Endothelial cell of umbilical vein (primary cell): ENCODE measurements around the gene MARCHF6. TPM values are rescaled to one million over a fixed set of nuclear protein-coding genes. Genes with fewer than 3 reads are reported as not detected.

Source experiments
- BruUV-seq: library from RNA; stranded (reverse); fragments of 400-500 nt; replicated peaks from 2 replicates; lab custom pipeline; 2021; lab: Mats Ljungman, UMichigan
- CTCF ChIA-PET: fragments of 300-600, 350-600 bp; sonication (Branson Sonifier 250); formaldehyde crosslinking; loops from one replicate; lab custom pipeline; 2021; ENCODE audit warnings: antibody characterized with exemption, inconsistent platforms; lab: Charles Lee
- POLR2A ChIA-PET: fragments of 300-600, 350-600 bp; sonication (Branson Sonifier 250); formaldehyde crosslinking; loops from one replicate; lab custom pipeline; 2021; ENCODE audit warnings: antibody characterized with exemption, inconsistent platforms; lab: Charles Lee
- DNase-seq: peaks from one replicate; pipeline ENCODE4 v3.0.0-alpha.2; 2011; ENCODE audit warnings: low read depth, low spot score
- FAIRE-seq: peaks from 2 replicates; lab custom pipeline; 2011; peaks lifted over from hg19 to GRCh38; lab: Jason Lieb, UNC
- H2AFZ ChIP-seq: 2 replicates; pipeline ENCODE4 v1.6.0; 2012; ENCODE audit warnings: low read depth, low read length, control low read depth, inconsistent platforms
- H3K27ac ChIP-seq: 2 replicates; pipeline ENCODE4 v1.5.1; 2011; ENCODE audit warnings: low read depth, mild to moderate bottlenecking, control low read depth, low read length, moderate library complexity; ENCODE audit not compliant: insufficient read depth
- H3K27me3 ChIP-seq, 2 experiments: 2 replicates each; pipeline versions ENCODE4 v1.6.0 to v1.6.1; 2011; ENCODE audit warnings: low read length in 2 of 2, mixed read lengths in 1 of 2; ENCODE audit not compliant: control insufficient read depth in 2 of 2, insufficient read depth in 2 of 2
- H3K36me3 ChIP-seq, 2 experiments: 2 replicates in 1 of 2; 3 replicates in 1 of 2; pipeline ENCODE4 v1.5.1; 2011; ENCODE audit warnings: low read length in 2 of 2, mild to moderate bottlenecking in 1 of 2, moderate library complexity in 1 of 2; ENCODE audit not compliant: control insufficient read depth in 2 of 2, insufficient read depth in 2 of 2; ENCODE audit errors: extremely low read depth in 1 of 2
- H3K4me1 ChIP-seq: 3 replicates; pipeline ENCODE4 v1.5.1; 2011; ENCODE audit warnings: mild to moderate bottlenecking, low read length; ENCODE audit not compliant: control insufficient read depth, insufficient read depth; ENCODE audit errors: extremely low read depth
- H3K4me2 ChIP-seq: 2 replicates; pipeline ENCODE4 v1.6.1; 2011; ENCODE audit warnings: low read length, control low read depth, mixed read lengths; ENCODE audit not compliant: insufficient read depth
- H3K4me3 ChIP-seq, 3 experiments: fragments of 200-600 bp in 1 of 3; sonication (generic), shearing (Covaris generic) in 1 of 3; replicated peaks in 1 of 3; 2 replicates each; pipeline ENCODE4 v1.5.1; 2011 to 2016; ENCODE audit warnings: control low read depth in 3 of 3, low read length in 3 of 3, mild to moderate bottlenecking in 2 of 3, inconsistent platforms in 1 of 3, low read depth in 1 of 3, moderate library complexity in 1 of 3; ENCODE audit not compliant: insufficient read depth in 1 of 3
- H3K79me2 ChIP-seq: 2 replicates; pipeline ENCODE4 v1.6.0; 2012; ENCODE audit warnings: low read length, inconsistent platforms; ENCODE audit not compliant: control insufficient read depth, insufficient read depth
- H3K9ac ChIP-seq: replicated peaks from 2 replicates; pipeline ENCODE3; 2011; ENCODE audit warnings: low read length, control low read depth; ENCODE audit not compliant: insufficient read depth; ENCODE audit errors: extremely low read depth
- H3K9me1 ChIP-seq: replicated peaks from 3 replicates; pipeline ENCODE4 v1.6.0; 2011; ENCODE audit warnings: mild to moderate bottlenecking, low read length; ENCODE audit not compliant: control insufficient read depth, insufficient read depth; ENCODE audit errors: extremely low read depth
- H3K9me3 ChIP-seq: replicated peaks from 2 replicates; pipeline ENCODE4 v1.5.1; 2012; ENCODE audit warnings: low read length, inconsistent platforms; ENCODE audit not compliant: control insufficient read depth, insufficient read depth
- H4K20me1 ChIP-seq: replicated peaks from 2 replicates; pipeline ENCODE3; 2011; ENCODE audit warnings: mild to moderate bottlenecking, low read length; ENCODE audit not compliant: control insufficient read depth, insufficient read depth; ENCODE audit errors: extremely low read depth
- EZH2 ChIP-seq: IDR thresholded peaks from 2 replicates; pipeline ENCODE4 v1.6.1; 2012; ENCODE audit warnings: borderline replicate concordance, low read depth, mild to moderate bottlenecking, moderate library complexity, low read length, inconsistent platforms; ENCODE audit not compliant: severe bottlenecking
- FOS ChIP-seq: IDR thresholded peaks from 2 replicates; pipeline ENCODE4 v1.6.1; 2011; ENCODE audit warnings: mild to moderate bottlenecking, low read length, moderate library complexity, borderline replicate concordance; ENCODE audit not compliant: insufficient read depth
- GATA2 ChIP-seq: IDR thresholded peaks from 2 replicates; pipeline ENCODE4 v1.7.0; 2011; ENCODE audit warnings: low read depth, mild to moderate bottlenecking, moderate library complexity, mixed read lengths, low read length; ENCODE audit not compliant: insufficient read length, insufficient read depth
- JUN ChIP-seq: IDR thresholded peaks from 2 replicates; pipeline ENCODE4 v1.6.1; 2011; ENCODE audit warnings: borderline replicate concordance, low read depth; ENCODE audit not compliant: insufficient read length, insufficient read depth
- MAX ChIP-seq: IDR thresholded peaks from 2 replicates; pipeline ENCODE4 v1.6.1; 2011; ENCODE audit not compliant: insufficient read depth, insufficient read length
- MYC ChIP-seq: IDR thresholded peaks from one replicate; pipeline ENCODE4 v1.6.1; 2011; ENCODE audit warnings: mild to moderate bottlenecking, low read depth, low read length
- POLR2A ChIP-seq: IDR thresholded peaks from 2 replicates; pipeline ENCODE4 v1.6.1; 2012; ENCODE audit warnings: low read depth, mild to moderate bottlenecking, control low read depth, low read length
- POLR2AphosphoS5 ChIP-seq: IDR thresholded peaks from 2 replicates; pipeline ENCODE4 v1.6.1; 2012; ENCODE audit warnings: low read depth, mild to moderate bottlenecking, control low read depth, low read length, moderate library complexity; ENCODE audit not compliant: insufficient read depth
- dilution Hi-C: fragments of 300-500 bp; cut with MboI; formaldehyde crosslinking; loops from one replicate; pipeline ENCODE4 v1.15.0; 2019; ENCODE audit warnings: low sequenced_read_pairs; ENCODE audit not compliant: extremely low pct_ligation_motif_present
- intact Hi-C: fragments of 100-400 bp; cut with micrococcal nuclease; formaldehyde crosslinking; loops from one replicate; pipeline ENCODE4 v1.10.0; 2022
- polyA plus RNA-seq, 4 experiments: library from polyadenylated mRNA; depleted of rRNA in 3 of 4; stranded (reverse) in 3 of 4; unstranded in 1 of 4; fragments of >200 nt; gene quantifications; 2 replicates each; pipeline versions ENCODE4 v1.2.1 to v1.2.3, GENCODE V29; 2011 to 2012; ENCODE audit warnings: missing spikeins in 1 of 4
- total RNA-seq: library from RNA; stranded (reverse); gene quantifications from 2 replicates; pipeline ENCODE4 v1.2.3, GENCODE V29; 2021
- TF ChIP-seq, protein P1 (sequence below), 2 donors: IDR thresholded peaks; 1 replicate in 1 of 2; 2 replicates in 1 of 2; pipeline ENCODE4 v1.5.1; 2011; ENCODE audit warnings: low read length in 2 of 2, mild to moderate bottlenecking in 2 of 2, moderate library complexity in 2 of 2, control low read depth in 1 of 2, inconsistent platforms in 1 of 2, low read depth in 1 of 2; ENCODE audit not compliant: insufficient read depth in 1 of 2; ENCODE audit errors: extremely low read depth in 1 of 2

Gene MARCHF6
- total and polyA plus RNA-seq, 2 donors (not counting 3 experiments of a cell fraction or from before 2014, with no cell fraction given): 108 to 112 TPM

DNA sequence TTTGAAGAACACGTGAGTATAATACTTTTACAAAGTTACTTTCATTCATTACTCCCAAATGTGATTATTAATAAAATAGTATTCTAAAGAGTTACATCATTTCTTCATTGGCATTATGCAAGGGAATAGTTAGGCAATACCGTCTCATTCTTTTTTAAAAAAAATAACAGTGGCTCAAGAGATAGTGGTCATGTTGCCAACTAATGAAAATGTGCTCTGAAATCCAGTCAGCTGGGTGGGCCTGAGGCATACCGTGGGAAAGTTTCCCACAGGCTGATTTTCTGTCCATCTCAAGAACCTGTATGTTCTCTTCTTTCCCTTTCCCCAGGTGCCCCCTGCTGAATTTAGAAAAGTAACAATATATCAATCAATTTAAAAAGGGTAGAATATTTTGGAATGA lies 47.3 kb downstream of the MARCHF6 start:
- POLR2A ChIA-PET: no interaction called here
- no peaks in the 10 kb centered on the region for H3K9me3 ChIP-seq
- H2AFZ ChIP-seq: no peak overlapping the region
- FAIRE-seq (no peak), DNase-seq (no peak)
- no peak overlapping the region for H3K27ac ChIP-seq
- H4K20me1 ChIP-seq: no peaks in the 10 kb centered on the region
- no TSS peak for BruUV-seq
- no peak overlapping the region for H3K9ac ChIP-seq
- H3K4me3 ChIP-seq: no peak overlapping the region
- no peaks in the 10 kb centered on the region for H3K27me3 ChIP-seq
- H3K36me3 ChIP-seq: peaks cover 13 to 20% of the 10 kb centered on the region in 2 experiments
- no peaks in the 10 kb centered on the region for H3K9me1 ChIP-seq
- dilution Hi-C loops: loop anchor here (25.0 kb wide), 1 partner anchor 139 kb away; the partner anchor contains the start of gene CCT5
- CTCF ChIA-PET: interaction anchor here (1.0 kb wide), 1 partner anchor 117 kb away, joined by 3 read pairs; no protein-coding TSS in a partner anchor
- H3K4me1 ChIP-seq: no peaks in the 10 kb centered on the region
- TF ChIP-seq POLR2A (no peak), GATA2 (no peak), MAX (no peak), POLR2AphosphoS5 (no peak), MYC (no peak), EZH2 (no peak), FOS (no peak), JUN (no peak)
- TF ChIP-seq, protein P1, sequence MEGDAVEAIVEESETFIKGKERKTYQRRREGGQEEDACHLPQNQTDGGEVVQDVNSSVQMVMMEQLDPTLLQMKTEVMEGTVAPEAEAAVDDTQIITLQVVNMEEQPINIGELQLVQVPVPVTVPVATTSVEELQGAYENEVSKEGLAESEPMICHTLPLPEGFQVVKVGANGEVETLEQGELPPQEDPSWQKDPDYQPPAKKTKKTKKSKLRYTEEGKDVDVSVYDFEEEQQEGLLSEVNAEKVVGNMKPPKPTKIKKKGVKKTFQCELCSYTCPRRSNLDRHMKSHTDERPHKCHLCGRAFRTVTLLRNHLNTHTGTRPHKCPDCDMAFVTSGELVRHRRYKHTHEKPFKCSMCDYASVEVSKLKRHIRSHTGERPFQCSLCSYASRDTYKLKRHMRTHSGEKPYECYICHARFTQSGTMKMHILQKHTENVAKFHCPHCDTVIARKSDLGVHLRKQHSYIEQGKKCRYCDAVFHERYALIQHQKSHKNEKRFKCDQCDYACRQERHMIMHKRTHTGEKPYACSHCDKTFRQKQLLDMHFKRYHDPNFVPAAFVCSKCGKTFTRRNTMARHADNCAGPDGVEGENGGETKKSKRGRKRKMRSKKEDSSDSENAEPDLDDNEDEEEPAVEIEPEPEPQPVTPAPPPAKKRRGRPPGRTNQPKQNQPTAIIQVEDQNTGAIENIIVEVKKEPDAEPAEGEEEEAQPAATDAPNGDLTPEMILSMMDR (IDR thresholded peaks at IDR 0.05; ENCODE audit: extremely low read depth in 1 of 2, insufficient read depth in 1 of 2, low read depth in 1 of 2, low read length in 2 of 2): no peak
- intact Hi-C loops: no loop called here
- no peaks in the 10 kb centered on the region for H3K79me2 ChIP-seq
- H3K4me2 ChIP-seq: no peak overlapping the region
